NCI-H146 treated with DMSO at 0.1 percent for 48 hours (cell line): ENCODE results near the gene IMP3.
"Not testable (repeated sequence)": the region's sequence is repeated elsewhere in the genome, so short reads cannot be mapped to it uniquely, and the experiment has no call there.

Experiments
- DNase-seq: peaks from one replicate; lab custom pipeline; 2025; ENCODE audit not compliant: unreplicated experiment; lab: John Stamatoyannopoulos, UW

The IMP3 gene

DNA sequence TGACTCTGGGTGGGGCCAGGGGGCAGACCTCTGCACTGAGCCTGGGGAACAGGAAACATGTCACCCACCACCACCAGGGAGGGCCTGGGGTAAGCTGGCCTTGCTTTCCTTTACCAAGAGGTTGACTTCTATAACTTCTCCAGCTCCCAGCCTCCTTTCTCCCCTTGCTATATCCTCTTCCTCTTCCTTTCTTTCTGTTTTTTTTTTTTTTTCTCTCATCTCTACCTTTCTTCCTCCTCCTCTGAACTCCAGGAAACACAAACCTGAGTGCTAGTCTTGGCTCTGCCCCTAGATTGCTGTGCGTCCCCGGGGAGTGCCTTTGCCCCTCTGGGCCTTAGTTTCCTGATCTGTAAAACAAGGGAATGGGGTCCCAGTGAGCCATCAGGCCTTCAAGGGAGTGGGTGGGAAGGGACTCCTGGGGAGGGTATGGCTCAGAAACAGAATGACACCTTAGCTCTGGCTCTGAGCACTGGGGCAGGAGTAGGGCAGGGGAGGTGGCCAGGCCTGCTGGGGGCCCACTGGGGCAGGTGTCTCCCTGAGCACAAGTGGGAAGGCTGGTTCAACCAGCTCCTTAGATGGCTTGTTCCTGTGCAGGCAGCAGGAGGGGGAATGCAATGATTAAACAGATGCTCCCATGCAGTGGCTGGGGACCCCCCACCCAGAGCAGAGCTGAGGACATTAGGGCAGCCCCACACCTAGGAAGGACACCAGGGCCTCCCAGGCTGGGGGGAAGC, 12.0 kb upstream of the IMP3 start:
- no peak for DNase-seq

DNA sequence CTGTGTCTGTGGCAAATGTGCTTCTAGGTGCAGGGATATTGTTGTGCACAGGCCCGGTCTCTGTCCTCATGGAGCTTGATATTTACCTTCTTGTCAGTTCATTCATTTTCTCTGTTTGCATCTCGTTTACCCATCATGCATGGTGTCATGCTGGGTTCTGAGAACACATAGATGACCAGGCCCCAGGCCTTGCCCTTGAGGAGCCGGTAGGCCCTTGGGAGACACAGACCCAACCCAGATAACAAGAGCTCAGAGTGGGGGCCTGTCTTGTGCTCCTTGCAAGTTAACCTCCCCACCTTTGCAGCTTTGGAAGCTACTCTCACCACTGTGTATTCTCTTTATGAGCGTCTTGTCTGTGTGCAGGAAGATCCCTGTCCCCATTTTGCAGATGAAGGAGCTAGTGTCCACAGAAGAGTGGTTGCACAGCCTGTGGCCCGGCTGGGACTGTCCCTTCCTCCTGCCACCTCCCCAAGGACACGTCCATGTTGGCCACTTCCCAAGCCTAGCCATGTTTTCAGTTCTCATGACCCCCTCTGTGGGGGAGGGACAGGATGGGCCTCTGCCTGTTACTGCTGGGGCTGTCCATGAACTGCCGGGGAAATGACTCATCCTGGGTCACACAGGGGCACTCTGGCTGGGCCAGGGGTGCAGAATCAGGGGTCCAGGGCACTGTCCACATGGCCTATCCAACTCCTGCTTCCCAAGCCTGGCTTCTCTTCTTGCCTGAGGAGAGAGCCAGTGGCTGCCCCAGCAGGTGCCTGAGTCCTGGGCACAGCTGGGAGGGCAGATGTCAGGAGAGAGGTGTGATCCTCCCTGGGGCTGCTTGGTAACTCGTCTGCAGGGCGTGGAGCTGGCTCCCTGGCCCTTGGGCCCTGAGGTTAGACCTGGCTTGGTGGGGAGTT, 11.1 kb upstream of the IMP3 start:
- no peak for DNase-seq

DNA sequence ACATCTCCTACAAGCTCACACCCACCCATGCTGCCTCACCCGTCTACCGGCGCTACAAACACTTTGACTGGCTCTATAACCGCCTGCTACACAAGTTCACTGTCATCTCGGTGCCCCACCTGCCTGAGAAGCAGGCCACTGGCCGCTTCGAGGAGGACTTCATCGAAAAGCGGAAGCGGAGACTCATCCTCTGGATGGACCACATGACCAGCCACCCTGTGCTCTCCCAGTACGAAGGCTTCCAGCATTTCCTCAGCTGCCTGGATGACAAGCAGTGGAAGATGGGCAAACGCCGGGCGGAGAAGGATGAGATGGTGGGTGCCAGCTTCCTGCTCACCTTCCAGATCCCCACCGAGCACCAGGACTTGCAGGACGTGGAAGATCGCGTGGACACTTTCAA, 9.8 kb upstream of the IMP3 start:
- DNase-seq, result no peak

DNA sequence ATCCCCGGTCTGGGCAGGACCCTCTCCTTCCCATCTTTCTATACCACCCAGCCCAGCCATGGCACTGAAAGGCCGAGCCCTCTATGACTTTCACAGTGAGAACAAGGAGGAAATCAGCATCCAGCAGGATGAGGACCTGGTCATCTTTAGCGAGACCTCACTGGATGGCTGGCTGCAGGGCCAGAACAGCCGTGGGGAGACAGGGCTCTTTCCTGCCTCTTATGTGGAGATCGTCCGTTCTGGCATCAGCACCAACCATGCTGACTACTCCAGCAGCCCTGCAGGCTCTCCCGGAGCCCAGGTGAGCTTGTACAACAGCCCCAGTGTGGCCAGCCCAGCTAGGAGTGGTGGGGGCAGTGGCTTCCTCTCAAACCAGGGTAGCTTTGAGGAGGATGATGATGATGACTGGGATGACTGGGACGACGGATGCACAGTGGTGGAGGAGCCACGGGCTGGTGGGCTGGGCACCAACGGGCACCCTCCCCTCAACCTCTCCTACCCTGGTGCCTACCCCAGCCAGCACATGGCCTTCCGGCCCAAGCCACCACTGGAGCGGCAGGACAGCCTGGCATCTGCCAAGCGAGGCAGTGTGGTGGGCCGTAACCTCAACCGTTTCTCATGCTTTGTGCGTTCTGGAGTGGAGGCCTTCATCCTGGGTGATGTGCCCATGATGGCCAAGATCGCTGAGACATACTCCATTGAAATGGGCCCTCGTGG, 9.2 kb upstream of the IMP3 start:
- DNase-seq, result no peak

DNA sequence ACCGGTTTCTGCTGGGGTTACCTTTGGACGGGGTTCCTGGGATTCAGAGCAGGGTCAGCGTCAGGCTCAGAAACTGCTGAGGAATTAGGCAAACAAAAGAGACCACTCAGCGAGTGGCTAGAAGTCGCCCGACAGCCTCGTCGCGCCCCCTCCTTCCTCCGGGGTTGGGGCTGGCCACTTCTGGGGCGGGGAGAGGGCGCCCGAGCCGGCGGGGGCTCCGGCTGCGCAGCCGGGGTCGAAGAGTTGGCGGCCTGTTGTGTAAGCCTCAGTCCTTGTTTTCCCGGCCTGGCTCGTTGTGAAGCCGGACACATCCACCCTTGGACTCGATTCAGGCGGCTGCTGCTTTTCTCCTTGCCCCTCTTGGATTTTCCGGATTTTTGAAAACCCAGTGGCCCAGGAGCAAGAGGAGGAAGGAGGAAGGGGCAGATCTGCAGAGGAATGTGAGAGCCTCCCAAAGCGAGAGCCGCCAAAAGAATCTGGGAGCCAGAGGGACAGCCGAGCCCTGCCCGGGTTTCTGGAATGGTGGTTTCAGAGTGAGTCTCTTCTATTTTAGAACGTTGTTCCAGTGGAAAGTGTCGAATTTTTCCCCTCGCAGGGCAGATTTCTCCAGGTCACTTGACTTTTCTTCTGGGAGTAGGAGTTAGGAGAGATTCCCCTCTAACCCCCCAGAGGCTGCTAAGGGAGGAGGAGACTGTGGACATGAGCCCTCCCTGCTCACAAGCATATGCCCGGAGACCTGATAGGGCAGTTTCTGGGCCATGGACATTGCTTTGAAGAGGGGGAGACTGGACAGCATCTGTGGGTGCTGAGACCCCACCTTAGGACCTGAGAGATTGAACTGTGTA, 8.4 kb upstream of the IMP3 start:
- no peak for DNase-seq

DNA sequence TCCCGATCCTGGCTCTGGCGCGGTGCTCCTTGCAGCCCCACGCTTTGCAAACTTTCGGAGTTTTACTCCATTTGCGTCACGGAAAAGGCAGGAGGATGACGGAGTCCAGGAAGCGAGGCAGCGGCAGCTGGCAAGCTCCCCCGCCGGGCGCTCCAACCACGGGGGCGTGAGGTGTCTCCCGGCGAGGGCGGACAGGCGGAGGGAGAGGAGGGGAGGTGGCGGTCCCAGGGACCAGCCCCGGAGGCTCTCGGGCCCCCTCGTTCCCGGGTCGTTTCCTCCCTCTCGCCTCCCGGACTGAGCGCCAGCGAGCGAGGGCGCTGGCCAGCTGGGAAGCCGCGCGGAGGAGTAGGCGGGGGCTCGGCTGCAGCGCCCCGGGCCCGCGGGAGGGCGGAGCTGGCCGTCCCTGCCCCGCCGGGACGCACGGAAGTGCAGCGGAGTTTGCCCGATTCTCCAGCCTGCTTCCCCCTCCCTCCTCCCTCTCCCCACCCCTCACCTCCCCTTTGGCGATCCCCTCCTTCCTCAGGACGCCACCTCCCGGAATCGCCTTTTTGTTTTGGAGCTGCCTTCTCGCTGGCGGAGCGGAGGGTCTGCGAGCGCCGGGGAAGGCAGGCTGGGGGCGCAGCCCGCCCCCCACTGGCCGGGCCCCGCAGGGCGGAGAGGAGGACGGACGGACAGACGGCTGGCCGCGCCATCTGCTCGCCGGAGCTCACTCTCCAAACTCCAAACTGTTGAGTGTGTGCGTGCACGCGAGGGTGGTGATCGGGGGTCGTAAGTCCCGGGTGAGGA, 7.5 kb upstream of the IMP3 start, which contains the start of gene SNX33:
SNX33 (plus strand) TSS at position 543 of the 786 bp plus-strand sequence. CDS start 1,191 bp downstream, outside the sequence.
- peak; percentile 10 for DNase-seq

DNA sequence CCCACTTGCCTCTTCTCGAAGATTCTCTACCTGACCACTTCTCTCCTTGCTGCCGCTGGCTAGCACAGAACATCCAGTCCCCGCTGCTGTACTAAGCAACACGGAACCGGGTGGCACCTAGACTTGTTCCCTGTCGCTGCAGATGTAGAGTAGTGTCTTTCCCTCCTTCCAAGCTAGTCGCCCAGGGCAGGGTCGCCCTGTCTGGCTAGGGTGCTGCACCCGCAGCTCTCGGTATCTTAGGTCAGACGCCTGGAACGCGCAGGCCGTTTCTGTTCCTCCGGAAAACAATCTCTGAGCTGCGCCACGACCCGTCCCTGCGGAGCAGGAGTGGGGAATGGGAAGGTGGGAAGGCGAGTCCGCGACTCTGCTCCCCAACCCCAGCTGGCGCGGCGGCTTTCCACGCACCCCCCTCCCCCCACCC, 6.9 kb upstream of the IMP3 start:
- DNase-seq, result no peak

DNA sequence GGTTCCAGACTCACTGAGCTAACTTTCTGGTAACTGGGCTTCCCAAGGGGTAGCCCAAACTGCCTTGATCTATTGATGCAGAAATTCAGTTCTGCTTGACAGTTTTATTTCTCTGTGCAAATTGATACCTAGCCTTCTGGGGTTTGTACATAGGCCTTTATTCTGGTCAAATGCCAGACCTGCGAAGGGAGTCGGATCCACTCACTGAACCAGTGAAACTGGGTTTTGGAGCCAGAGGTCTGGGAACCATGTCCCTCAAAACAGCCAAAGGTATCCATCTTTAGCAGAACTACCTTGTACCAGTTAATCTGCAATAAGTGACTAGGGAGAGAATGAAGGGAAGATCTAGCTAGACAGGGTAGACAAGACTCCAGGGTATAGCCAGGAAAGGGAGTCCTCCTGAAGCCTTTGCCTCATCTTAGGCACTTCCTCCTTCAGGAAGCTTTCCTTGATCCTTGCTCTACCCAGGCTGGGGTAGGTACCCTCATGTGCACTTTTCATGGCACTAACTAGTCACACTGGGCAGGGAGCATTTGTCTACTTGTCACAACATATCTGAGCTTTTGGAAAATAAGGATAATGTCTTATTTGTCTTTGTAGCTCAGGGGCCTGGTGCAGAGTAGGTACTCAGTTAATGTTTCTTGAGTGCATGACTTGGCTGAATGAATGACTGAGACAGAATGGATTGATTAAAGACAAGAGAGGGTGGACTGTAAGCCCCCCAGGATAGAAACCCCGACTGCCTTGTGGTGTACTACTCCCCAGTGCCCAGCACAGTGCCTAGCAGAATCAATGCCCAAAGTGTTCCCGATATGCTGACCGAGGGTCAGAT, 6.3 kb upstream of the IMP3 start:
- DNase-seq, result no peak

DNA sequence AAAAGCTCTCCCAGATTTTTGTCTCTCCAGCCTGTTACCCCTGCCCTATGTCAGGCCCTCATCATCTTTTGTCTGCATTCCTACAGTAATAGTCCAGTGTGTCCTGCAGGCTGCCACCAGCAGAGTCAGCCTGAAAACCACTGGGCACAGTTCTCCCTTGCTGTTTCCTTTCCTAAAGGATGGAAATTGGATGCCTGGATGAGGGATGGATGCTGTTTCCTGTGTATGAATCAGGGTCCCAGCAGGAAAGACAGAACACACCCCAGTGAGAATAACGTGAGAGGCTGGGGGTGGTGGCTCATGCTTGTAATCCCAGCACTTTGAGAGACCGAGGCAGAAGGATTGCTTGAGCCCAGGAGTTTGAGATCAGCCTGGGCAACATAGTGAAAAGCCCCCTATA, 4.4 kb upstream of the IMP3 start:
- no peak for DNase-seq

DNA sequence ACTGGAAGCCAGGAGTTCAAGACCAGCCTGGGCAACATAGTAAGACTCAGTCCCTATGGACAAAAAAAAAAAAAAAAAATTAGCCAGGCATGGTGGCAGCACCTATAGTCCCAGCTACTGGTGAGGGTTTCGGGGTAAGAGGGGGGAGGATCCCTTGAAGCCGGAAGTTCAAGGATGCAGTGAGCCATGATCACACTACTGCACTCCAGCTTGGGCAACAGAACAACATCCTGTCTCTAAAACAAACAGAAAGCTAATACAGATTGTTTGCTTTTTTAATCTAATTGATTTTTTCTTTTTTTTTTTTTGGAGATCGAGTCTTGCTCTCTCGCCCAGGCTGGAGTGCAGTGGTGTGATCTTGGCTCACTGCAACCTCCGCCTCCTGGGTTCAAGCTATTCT, 1.6 kb upstream of the IMP3 start:
- DNase-seq, result no peak

DNA sequence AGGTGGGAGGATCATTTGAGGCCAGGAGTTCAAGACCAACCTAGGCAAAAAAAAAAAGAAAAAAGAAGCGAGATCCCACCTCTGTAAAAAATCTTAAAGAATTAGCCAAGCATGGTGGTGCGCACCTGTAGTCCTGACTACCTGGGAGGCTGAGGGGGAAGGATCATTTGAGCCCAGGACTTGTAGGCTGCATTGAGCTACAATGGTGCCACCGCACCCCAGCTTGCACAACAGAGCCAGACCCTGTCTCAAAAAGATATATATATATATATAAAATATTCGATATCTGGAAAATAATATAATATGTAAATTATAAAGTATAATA, 1.1 kb upstream of the IMP3 start:
- no peak for DNase-seq

DNA sequence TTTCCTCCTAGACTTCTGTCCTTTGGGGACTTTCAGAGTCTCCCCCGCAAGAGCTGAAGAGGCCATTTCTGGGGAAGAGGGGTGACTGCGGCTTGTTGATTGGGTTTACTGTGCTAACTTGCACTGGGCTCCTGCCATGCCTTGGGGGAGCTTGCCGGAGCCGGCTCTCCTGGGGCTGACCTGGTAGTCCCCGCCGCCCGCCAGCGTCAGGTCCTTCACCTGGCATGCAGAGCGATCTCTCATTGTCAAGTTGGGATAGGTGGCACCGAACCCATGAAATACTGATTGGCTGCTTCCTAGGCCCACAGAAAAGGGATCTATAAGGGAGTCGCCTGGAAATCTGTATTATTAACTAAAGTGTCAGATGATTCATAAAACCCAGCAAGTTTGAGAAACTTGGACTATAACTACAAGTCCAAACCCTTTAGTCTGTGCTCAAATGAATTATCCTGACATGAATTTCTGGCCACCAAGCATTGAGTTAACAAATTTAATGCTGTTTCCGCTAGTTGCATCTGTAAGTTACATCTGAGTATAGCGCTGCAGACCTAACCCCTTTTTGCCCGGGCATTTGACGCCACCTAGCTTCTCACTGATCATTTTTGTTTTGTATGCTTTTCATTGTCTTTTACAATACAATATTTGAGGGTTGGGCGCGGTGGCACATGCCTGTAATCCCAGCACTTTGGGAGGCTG, 607 bp upstream of the IMP3 start:
- DNase-seq, result peak; percentile 45

DNA sequence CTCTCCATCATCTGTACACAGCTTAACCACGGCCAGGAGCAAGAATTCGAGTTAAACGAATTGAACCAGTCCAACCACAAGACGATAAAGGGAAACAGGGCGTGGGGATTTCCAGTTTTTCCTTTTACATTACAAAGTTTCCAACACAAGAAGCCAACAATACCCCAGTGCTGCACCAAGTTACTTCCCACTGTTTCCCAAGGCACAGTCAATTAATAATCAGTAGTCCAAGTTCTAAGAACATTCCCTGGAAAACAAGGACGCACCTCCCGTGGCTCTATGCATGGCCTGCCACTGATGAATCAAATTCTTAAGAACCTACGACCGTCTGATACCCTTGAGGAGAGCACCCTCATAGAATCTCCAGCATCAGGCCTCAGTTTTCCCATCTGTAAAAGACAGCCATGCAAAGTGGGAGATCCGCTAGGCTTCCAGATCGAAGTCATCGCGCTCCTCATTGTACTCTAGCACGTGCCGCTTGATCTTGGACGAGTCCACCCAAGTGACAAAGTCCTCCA, 774 bp downstream of the IMP3 start:
- no peak for DNase-seq

DNA sequence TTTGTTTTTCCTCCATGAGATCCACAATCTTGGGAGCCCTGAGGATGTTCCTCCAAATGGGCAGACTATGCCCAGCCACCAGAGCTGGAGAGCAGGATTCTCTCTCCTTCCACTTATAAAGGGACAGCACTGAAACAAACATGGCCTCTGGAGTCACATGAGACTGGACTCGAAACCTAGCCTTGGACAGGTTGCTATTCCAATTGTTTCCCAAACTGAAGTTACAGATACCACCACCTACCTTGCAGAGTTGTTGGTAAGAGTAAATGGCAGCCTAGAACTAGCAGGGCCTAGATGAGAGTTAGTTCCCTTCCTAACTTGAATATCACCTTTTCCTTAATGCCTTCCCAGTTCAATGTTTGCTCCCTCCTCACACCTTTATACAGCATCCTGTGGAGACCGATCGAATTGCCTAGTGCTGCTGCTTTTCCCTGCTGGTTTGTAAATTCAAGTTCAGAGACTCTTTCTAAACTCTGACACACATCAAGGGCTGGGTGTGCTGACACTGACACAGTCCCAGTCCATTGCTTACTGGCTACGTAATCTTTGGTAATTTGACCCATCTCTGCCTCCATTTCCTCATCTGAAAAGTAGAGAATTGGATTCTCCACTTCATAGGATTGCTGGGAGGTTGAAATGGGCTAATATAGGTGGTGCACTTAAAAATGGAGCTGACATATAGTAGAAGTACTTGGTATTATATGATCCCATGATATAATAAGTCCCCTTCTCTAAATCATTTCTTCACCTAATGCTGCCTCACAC, 2.6 kb downstream of the IMP3 start:
- DNase-seq, result no peak

DNA sequence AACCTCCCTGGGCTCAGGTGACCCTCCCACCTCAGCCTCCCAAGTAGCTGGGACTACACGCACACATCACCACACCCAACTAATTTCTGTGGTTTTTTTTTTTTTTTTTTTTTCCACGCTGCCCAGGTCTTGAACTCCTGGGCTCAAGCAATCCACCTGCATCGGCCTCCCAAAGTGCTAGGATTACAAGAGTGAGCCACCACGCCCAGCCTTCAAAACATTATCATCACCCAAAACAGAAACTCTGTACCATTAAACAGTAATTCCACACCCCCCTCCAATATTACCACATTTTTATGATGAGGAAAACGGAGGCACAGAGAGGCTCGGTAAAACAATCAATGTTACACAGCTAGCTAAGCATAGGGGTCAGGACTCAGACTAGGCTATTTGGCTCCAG, 4.0 kb downstream of the IMP3 start:
- DNase-seq, result no peak

DNA sequence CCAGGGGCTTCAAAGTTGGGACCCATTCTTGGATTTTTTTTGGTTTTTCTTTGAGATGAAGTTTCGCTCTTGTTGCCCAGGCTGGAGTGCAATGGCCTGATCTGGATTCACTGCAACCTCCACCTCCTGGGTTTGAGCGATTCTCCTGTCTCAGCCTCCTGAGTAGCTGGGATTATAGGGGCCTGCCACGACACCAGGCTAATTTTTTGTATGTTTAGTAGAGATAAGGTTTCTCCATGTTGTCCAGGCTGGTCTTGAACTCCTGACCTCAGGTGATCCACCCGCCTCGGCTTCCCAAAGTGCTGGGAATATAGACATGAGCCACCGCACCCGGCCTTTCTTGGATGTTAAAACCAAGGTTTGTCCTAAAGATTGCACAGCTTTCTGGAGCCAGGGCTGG, 6.1 kb downstream of the IMP3 start:
- DNase-seq, result not testable (repeated sequence)

DNA sequence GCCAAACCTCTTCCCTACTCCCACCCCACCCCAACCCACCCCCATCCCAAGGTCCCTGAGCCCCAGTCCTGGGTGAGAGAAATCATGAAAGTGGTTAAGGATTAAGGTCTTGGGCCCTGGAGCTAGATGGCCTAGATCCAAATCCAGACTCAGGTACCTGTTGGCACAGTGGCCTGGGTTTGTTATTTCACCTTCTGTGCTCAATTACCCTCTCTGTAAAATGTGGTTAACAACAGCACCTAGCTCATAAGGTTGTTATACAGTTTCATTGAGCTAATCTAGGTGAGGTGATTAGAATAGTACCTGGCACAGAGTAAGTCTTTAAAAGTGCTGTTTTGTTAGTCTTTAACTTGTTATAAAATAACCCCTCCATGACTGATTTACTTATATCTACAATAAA, 8.1 kb downstream of the IMP3 start:
- DNase-seq, result no peak
